WERI-Rb-1 (cell line): Measurements from ENCODE around the gene ZNF891.

Experiments
- DNase-seq: peaks from one replicate; pipeline ENCODE4 v3.0.0-alpha.2; 2020
- H3K27ac ChIP-seq: fragments of 250-450 bp; sonication (Bioruptor Pico); 2 replicates; pipeline ENCODE4 v1.5.1; 2020; ENCODE audit warnings: mild to moderate bottlenecking, moderate library complexity
- H3K27me3 ChIP-seq: fragments of 250-450 bp; sonication (Bioruptor Pico); 2 replicates; pipeline ENCODE4 v1.5.1; 2021; ENCODE audit warnings: mild to moderate bottlenecking, low read depth, moderate library complexity; ENCODE audit not compliant: insufficient read depth, severe bottlenecking
- H3K36me3 ChIP-seq: fragments of 250-450 bp; sonication (Bioruptor Pico); 2 replicates; pipeline ENCODE4 v1.5.1; 2020; ENCODE audit warnings: mild to moderate bottlenecking, moderate library complexity
- H3K4me3 ChIP-seq: 2 replicates; pipeline ENCODE4 v1.5.1; 2011; ENCODE audit warnings: low read depth, mild to moderate bottlenecking, control low read depth, low read length
- H3K9me3 ChIP-seq: fragments of 250-450 bp; sonication (Bioruptor Pico); 2 replicates; pipeline ENCODE4 v1.5.1; 2021; ENCODE audit warnings: mild to moderate bottlenecking, moderate library complexity; ENCODE audit not compliant: severe bottlenecking
- CTCF ChIP-seq: IDR thresholded peaks from 2 replicates; pipeline ENCODE4 v1.5.1; 2011; ENCODE audit warnings: low read depth, mild to moderate bottlenecking, control low read depth, inconsistent platforms, low read length

Gene ZNF891

GRCh38 chr12:133081159-133081780, 48.8 kb downstream of the ZNF891 start:
- Histone ChIP-seq H3K9me3 (peaks cover 41% of the 10 kb centered on the region), H3K27me3 (no peaks in the 10 kb centered on the region), H3K27ac (peak overlapping the region; percentile 98), H3K36me3 (peaks cover 49% of the 10 kb centered on the region), H3K4me3 (peak overlapping the region; percentile 77)
- DNase-seq: no peak
- no peak for TF ChIP-seq CTCF

GRCh38 chr12:133080368-133081158, 49.5 kb downstream of the ZNF891 start, which contains the start of gene ZNF140:
Gene ZNF140, plus strand, starts transcription at chr12:133080923. Its CDS starts 398 bp downstream, at chr12:133081321.
- DNase-seq: peak; percentile 96
- Histone ChIP-seq H3K27me3 (no peaks in the 10 kb centered on the region), H3K4me3 (peak within 1 kb of the TSS; percentile 77), H3K36me3 (peaks cover 42% of the 10 kb centered on the region), H3K27ac (peak within 1 kb of the TSS; percentile 98), H3K9me3 (peaks cover 45% of the 10 kb centered on the region)
- 0 out of 2 replicates have a peak, but pooled peaks have one; percentile 16 for TF ChIP-seq CTCF

- TF ChIP-seq CTCF: no peak
- Histone ChIP-seq H3K36me3 (peaks cover 37% of the 10 kb centered on the region), H3K27me3 (no peaks in the 10 kb centered on the region), H3K9me3 (peaks cover 50% of the 10 kb centered on the region), H3K4me3 (peak overlapping the region; percentile 77), H3K27ac (peak overlapping the region; percentile 98)
- DNase-seq: peak; percentile 98
Observed at GRCh38 chr12:133080026-133080367, 50.1 kb downstream of the ZNF891 start.

GRCh38 chr12:133073836-133074235, 56.2 kb downstream of the ZNF891 start:
- Histone ChIP-seq H3K27ac (no peak overlapping the region), H3K27me3 (no peaks in the 10 kb centered on the region), H3K36me3 (no peaks in the 10 kb centered on the region), H3K4me3 (no peak overlapping the region), H3K9me3 (peaks cover 65% of the 10 kb centered on the region)
- TF ChIP-seq CTCF: no peak
- no peak for DNase-seq

GRCh38 chr12:133063556-133063955, 66.5 kb downstream of the ZNF891 start:
- no peak overlapping the region for H3K4me3 ChIP-seq
- no peak for DNase-seq
- H3K9me3 ChIP-seq: peaks cover 84% of the 10 kb centered on the region
- H3K27ac ChIP-seq: no peak overlapping the region
- no peak for TF ChIP-seq CTCF
- H3K36me3 ChIP-seq: peaks cover 9% of the 10 kb centered on the region
- no peaks in the 10 kb centered on the region for H3K27me3 ChIP-seq
